MM.1S (cell line): Measurements from ENCODE around the gene GINS3.

ENCODE experiments used
- DNase-seq: peaks from one replicate; pipeline ENCODE4 v3.0.0-alpha.2; 2015
- H2AFZ ChIP-seq: fragments of 300-600 bp; sonication (generic); 2 replicates; pipeline ENCODE4 v1.6.0; 2016; ENCODE audit warnings: antibody characterized with exemption, low read length
- H3F3A ChIP-seq: fragments of 300-600 bp; sonication (generic); 2 replicates; pipeline ENCODE4 v1.6.1; 2016; ENCODE audit warnings: mild to moderate bottlenecking, antibody characterized with exemption, low read length, moderate library complexity, mixed read lengths; ENCODE audit not compliant: insufficient read depth
- H3K27ac ChIP-seq: fragments of 300-600 bp; sonication (generic); 2 replicates; pipeline ENCODE4 v1.5.1; 2016; ENCODE audit warnings: mild to moderate bottlenecking, low read length
- H3K27me3 ChIP-seq: fragments of 300-600 bp; sonication (generic); replicated peaks from 2 replicates; pipeline ENCODE4 v1.6.0; 2016; ENCODE audit warnings: low read length; ENCODE audit not compliant: insufficient read depth
- H3K36me3 ChIP-seq: fragments of 300-600 bp; sonication (generic); replicated peaks from 2 replicates; pipeline ENCODE4 v1.6.1; 2016; ENCODE audit warnings: mild to moderate bottlenecking, low read length, mixed read lengths; ENCODE audit not compliant: insufficient read depth
- H3K4me1 ChIP-seq: fragments of 300-600 bp; sonication (generic); 2 replicates; pipeline ENCODE4 v1.6.1; 2016; ENCODE audit warnings: low read length, mixed read lengths
- H3K4me2 ChIP-seq: fragments of 300-600 bp; sonication (generic); 2 replicates; pipeline ENCODE4 v1.6.0; 2016; ENCODE audit warnings: low read depth, low read length
- H3K4me3 ChIP-seq: fragments of 300-600 bp; sonication (generic); 2 replicates; pipeline ENCODE4 v1.5.1; 2016; ENCODE audit warnings: low read length, mixed read lengths
- H3K79me2 ChIP-seq: fragments of 300-600 bp; sonication (generic); 2 replicates; pipeline ENCODE4 v1.6.1; 2016; ENCODE audit warnings: mixed run types, low read length, mixed read lengths
- H3K9ac ChIP-seq: fragments of 300-600 bp; sonication (generic); 2 replicates; pipeline ENCODE4 v1.6.1; 2016; ENCODE audit warnings: low read length, mixed read lengths
- H3K9me2 ChIP-seq: fragments of 300-600 bp; sonication (generic); replicated peaks from 2 replicates; pipeline ENCODE4 v1.6.1; 2016; ENCODE audit warnings: mild to moderate bottlenecking, low read length, mixed read lengths; ENCODE audit not compliant: insufficient read depth
- H3K9me3 ChIP-seq: fragments of 300-600 bp; sonication (generic); replicated peaks from 2 replicates; pipeline ENCODE4 v1.6.1; 2016; ENCODE audit warnings: mild to moderate bottlenecking, low read length, mixed read lengths; ENCODE audit not compliant: insufficient read depth
- H4K20me1 ChIP-seq: fragments of 300-600 bp; sonication (generic); 2 replicates; pipeline ENCODE4 v1.6.1; 2016; ENCODE audit warnings: mild to moderate bottlenecking, low read length, moderate library complexity, mixed read lengths; ENCODE audit not compliant: insufficient read depth
- EZH2 ChIP-seq: fragments of 300-600 bp; sonication (generic); optimal IDR thresholded peaks from 2 replicates; pipeline ENCODE3; 2017; ENCODE audit warnings: low read depth, mild to moderate bottlenecking, antibody characterized with exemption, low read length, mixed read lengths
- EZH2phosphoT487 ChIP-seq: fragments of 300-600 bp; sonication (generic); IDR thresholded peaks from 2 replicates; pipeline ENCODE4 v1.6.1; 2018; ENCODE audit warnings: antibody characterized with exemption, low read length
- TF ChIP-seq, protein P1 (sequence below): fragments of 300-600 bp; sonication (generic); IDR thresholded peaks from 2 replicates; pipeline ENCODE4 v1.5.1; 2016; ENCODE audit warnings: antibody characterized with exemption, low read length, mixed read lengths

Gene GINS3

DNA sequence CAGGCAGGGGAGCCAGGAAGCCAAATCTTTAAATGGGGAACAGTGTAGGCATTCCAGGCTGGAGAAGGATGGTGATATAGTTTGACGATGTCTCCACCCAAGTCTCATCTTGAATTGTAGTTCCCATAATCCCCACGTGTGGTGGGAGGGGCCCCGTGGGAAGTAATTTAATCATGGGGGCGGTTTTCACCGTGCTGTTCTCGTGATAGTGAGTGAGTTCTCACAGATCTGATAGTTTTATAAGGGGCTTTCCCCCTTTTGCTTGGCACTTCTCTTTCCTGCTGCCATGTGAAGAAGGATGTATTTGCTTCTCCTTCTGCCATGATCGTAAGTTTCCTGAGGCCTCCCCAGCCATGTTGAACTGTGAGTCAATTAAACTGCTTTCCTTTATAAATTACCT lies 28.8 kb downstream of the GINS3 start:
- Histone ChIP-seq H2AFZ (no peak overlapping the region), H3K9ac (no peak overlapping the region), H3K27ac (no peak overlapping the region), H3K79me2 (no peaks in the 10 kb centered on the region), H3K27me3 (no peaks in the 10 kb centered on the region), H3K4me3 (no peak overlapping the region), H3K9me3 (no peaks in the 10 kb centered on the region), H3K4me1 (no peaks in the 10 kb centered on the region), H3K9me2 (no peaks in the 10 kb centered on the region), H3F3A (no peaks in the 10 kb centered on the region), H3K36me3 (no peaks in the 10 kb centered on the region), H4K20me1 (no peaks in the 10 kb centered on the region), H3K4me2 (no peak overlapping the region)
- TF ChIP-seq, protein P1, sequence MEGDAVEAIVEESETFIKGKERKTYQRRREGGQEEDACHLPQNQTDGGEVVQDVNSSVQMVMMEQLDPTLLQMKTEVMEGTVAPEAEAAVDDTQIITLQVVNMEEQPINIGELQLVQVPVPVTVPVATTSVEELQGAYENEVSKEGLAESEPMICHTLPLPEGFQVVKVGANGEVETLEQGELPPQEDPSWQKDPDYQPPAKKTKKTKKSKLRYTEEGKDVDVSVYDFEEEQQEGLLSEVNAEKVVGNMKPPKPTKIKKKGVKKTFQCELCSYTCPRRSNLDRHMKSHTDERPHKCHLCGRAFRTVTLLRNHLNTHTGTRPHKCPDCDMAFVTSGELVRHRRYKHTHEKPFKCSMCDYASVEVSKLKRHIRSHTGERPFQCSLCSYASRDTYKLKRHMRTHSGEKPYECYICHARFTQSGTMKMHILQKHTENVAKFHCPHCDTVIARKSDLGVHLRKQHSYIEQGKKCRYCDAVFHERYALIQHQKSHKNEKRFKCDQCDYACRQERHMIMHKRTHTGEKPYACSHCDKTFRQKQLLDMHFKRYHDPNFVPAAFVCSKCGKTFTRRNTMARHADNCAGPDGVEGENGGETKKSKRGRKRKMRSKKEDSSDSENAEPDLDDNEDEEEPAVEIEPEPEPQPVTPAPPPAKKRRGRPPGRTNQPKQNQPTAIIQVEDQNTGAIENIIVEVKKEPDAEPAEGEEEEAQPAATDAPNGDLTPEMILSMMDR = no peak
- TF ChIP-seq EZH2phosphoT487 (no peak), EZH2 (no peak)
- no peak for DNase-seq

DNA sequence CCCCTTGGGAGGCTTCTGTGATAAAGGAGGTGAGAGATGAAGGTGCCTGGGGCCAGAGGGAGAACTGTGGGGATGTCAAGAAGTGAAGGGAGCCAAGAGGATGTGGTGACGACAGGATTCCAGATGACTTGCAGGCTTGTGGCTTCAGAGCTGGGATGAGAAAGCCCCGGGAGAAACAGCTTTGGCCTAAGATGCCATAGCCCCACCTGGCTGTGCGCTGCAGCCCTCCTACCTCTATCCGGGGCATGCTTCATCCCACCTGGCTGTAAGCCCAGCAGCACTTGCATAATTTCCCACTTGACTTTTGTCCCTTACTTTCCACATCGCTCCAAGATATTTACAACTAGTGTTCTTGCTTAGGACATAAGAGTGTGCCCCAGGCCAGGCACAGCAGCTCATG lies 29.3 kb downstream of the GINS3 start:
- no peak for TF ChIP-seq EZH2phosphoT487
- TF ChIP-seq, protein P1 = no peak
- no peak for TF ChIP-seq EZH2
- H3K9ac ChIP-seq = no peak overlapping the region
- no peaks in the 10 kb centered on the region for H3K79me2 ChIP-seq

DNA sequence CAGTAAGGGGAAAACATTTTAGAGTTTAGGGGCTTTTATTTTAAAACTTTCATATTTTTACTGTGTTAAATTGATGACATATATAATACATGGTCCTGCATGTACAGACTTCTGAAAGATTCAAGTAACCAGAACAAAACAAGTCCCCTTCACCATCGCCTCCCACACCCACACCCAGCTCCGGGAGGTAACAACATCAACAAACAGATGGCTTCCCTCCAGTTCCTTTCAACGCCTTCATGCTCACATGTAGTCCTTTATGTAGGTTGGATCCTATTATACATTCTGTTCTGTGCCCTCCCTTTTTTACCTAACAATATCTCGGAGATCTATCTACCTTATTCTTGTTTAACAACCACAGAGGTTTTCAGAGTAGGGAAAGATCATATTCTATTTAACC lies 30.5 kb downstream of the GINS3 start:
- H3K27ac ChIP-seq = no peak overlapping the region
- no peak overlapping the region for H3K9ac ChIP-seq
- H3K9me2 ChIP-seq = no peaks in the 10 kb centered on the region
- H3F3A ChIP-seq = no peaks in the 10 kb centered on the region
- no peaks in the 10 kb centered on the region for H3K9me3 ChIP-seq
- no peak overlapping the region for H2AFZ ChIP-seq
- no peak overlapping the region for H3K4me2 ChIP-seq
- no peak for DNase-seq
- no peaks in the 10 kb centered on the region for H3K27me3 ChIP-seq
- no peaks in the 10 kb centered on the region for H4K20me1 ChIP-seq
- H3K4me3 ChIP-seq = no peak overlapping the region
- TF ChIP-seq, protein P1 = no peak
- TF ChIP-seq EZH2phosphoT487 = no peak
- no peak for TF ChIP-seq EZH2
- no peaks in the 10 kb centered on the region for H3K79me2 ChIP-seq
- H3K4me1 ChIP-seq = no peaks in the 10 kb centered on the region
- H3K36me3 ChIP-seq = no peaks in the 10 kb centered on the region

More for the DNA sequence above, 29.3 kb downstream of the GINS3 start:
- Histone ChIP-seq H4K20me1 (no peaks in the 10 kb centered on the region), H3K9me3 (no peaks in the 10 kb centered on the region), H3K4me1 (no peaks in the 10 kb centered on the region), H3K27ac (no peak overlapping the region), H3K4me3 (no peak overlapping the region), H3K36me3 (no peaks in the 10 kb centered on the region), H3K9me2 (no peaks in the 10 kb centered on the region), H3K4me2 (no peak overlapping the region), H3K27me3 (no peaks in the 10 kb centered on the region), H3F3A (no peaks in the 10 kb centered on the region), H2AFZ (no peak overlapping the region)
- DNase-seq = no peak
